Cardiac fibroblast (primary cell): ENCODE measurements around the gene SERTAD1.
A peak's percentile ranks its signal among the peaks of the same experiment; 100 is the strongest.
"Not testable (repeated sequence)": the region's sequence is repeated elsewhere in the genome, so short reads cannot be mapped to it uniquely, and the experiment has no call there.

Source experiments
- DNase-seq, 2 donors: peaks; one replicate each; pipeline versions ENCODE4 v3.0.0 to v3.0.0-alpha.2; 2010; ENCODE audit warnings: low read depth in 2 of 2
- H3K4me3 ChIP-seq, 2 donors: replicated peaks in 1 of 2; 1 replicate in 1 of 2; 2 replicates in 1 of 2; pipeline ENCODE4 v1.5.1; 2011; ENCODE audit warnings: low read depth in 2 of 2, low read length in 2 of 2, mild to moderate bottlenecking in 2 of 2, moderate library complexity in 1 of 2
- CTCF ChIP-seq: IDR thresholded peaks from one replicate; pipeline ENCODE4 v1.5.1; 2011; ENCODE audit warnings: low read depth, mild to moderate bottlenecking, low read length, inconsistent platforms

The SERTAD1 gene

GRCh38 chr19:40431698-40432097 is 5.9 kb upstream of the SERTAD1 start:
- no peak for TF ChIP-seq CTCF
- DNase-seq = no peak
- no peak overlapping the region for H3K4me3 ChIP-seq

GRCh38 chr19:40430242-40430641 is 4.5 kb upstream of the SERTAD1 start:
- not testable (repeated sequence) for DNase-seq, H3K4me3 ChIP-seq

- H3K4me3 ChIP-seq, DNase-seq: not testable (repeated sequence)
These were observed 2.4 kb upstream of the SERTAD1 start for GRCh38 chr19:40428197-40428596.

GRCh38 chr19:40424637-40425449 is 949 bp downstream of the SERTAD1 start:
- TF ChIP-seq CTCF = no peak
- H3K4me3 ChIP-seq = peak overlapping the region; percentile 81 to 84
- DNase-seq = peak; percentile 21 to 43

GRCh38 chr19:40423938-40424337 is 1.9 kb downstream of the SERTAD1 start:
- DNase-seq = no peak
- TF ChIP-seq CTCF = no peak
- peak overlapping the region; percentile 81 to 84 for H3K4me3 ChIP-seq

GRCh38 chr19:40422748-40423566 is 2.8 kb downstream of the SERTAD1 start:
- no peak for TF ChIP-seq CTCF
- DNase-seq = no peak
- H3K4me3 ChIP-seq = no peak overlapping the region

GRCh38 chr19:40421993-40422747 is 3.6 kb downstream of the SERTAD1 start:
- H3K4me3 ChIP-seq = no peak overlapping the region
- no peak for TF ChIP-seq CTCF
- DNase-seq = no peak
